T47D (cell line): ENCODE results near the gene GIT1.

Experiments
- DNase-seq, 2 experiments: peaks; one replicate each; pipeline versions ENCODE4 v3.0.0 to v3.0.0-alpha.2; 2011 to 2012; ENCODE audit warnings: low read depth in 1 of 2, low spot score in 1 of 2
- JUND ChIP-seq: IDR thresholded peaks from 2 replicates; pipeline ENCODE4 v1.6.1; 2012; ENCODE audit warnings: low read depth
- in situ Hi-C: cut with HindIII; loops from 2 replicates; pipeline ENCODE4 v1.10.0; 2016; ENCODE audit warnings: low sequenced_read_pairs, low pct_unique_long_range_greater_than_20kb

GIT1 gene

GRCh38 chr17:29613856-29614255, 24.4 kb upstream of the GIT1 start:
- TF ChIP-seq JUND: no peak
- in situ Hi-C loops: no loop called here
- DNase-seq: no peak

GRCh38 chr17:29613352-29613837, 23.9 kb upstream of the GIT1 start:
- no peak for TF ChIP-seq JUND
- in situ Hi-C loops: no loop called here
- DNase-seq: no peak

GRCh38 chr17:29612404-29613280, 23.2 kb upstream of the GIT1 start:
- no peak for DNase-seq
- in situ Hi-C loops: no loop called here
- no peak for TF ChIP-seq JUND

GRCh38 chr17:29612094-29612403, 22.6 kb upstream of the GIT1 start:
- DNase-seq: no peak
- in situ Hi-C loops: no loop called here
- no peak for TF ChIP-seq JUND

GRCh38 chr17:29611351-29612093, 22.1 kb upstream of the GIT1 start:
- in situ Hi-C loops: no loop called here

DNA sequence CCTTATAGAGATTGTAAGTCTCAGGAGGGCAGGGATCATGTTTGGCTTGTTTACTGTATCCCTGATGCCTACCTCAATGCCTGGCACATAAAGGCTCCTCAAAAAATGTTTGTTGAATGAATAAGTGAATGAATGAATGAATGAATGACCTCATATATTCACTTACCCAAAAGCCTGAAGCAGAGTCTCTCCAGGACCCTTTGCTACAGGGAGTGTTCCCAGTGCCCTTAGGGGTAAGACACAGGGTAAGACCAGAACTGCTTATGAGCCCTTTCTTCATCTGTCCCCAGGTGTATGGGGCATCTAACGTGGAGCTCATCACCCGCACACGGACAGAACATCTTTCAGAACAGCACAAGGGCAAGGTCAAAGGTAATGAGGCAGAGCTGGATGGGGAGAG, 20.9 kb upstream of the GIT1 start:
- DNase-seq: no peak
- in situ Hi-C loops: no loop called here
- no peak for TF ChIP-seq JUND

More at GRCh38 chr17:29611351-29612093, 22.1 kb upstream of the GIT1 start:
- TF ChIP-seq JUND: no peak
- no peak for DNase-seq

DNA sequence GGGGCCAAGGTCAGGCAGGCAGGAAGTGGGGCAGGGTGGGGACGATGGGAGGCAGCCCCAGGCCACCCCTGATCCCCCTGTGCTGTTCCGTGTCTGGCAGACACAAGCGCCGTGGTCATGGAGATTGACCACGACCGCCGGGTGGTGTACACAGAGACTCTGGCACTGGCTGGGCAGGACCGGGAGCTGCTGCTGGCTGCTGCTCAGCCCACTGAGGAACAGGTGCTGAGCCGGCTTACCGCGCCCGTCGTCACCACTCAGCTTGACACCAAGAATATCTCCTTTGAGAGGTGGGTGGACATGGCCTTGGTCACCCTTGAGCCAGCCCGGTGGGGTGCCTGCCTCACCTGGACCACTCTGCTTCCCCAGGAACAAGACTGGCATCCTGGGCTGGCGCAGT, 19.5 kb upstream of the GIT1 start:
- in situ Hi-C loops: no loop called here
- DNase-seq: no peak
- TF ChIP-seq JUND: no peak

- no peak for DNase-seq
- TF ChIP-seq JUND: no peak
- in situ Hi-C loops: no loop called here
These were observed 18.2 kb upstream of the GIT1 start for GRCh38 chr17:29607557-29608195.

- no peak for TF ChIP-seq JUND
- in situ Hi-C loops: no loop called here
- DNase-seq: no peak
These were observed 13.7 kb upstream of the GIT1 start for GRCh38 chr17:29603109-29603674.

DNA sequence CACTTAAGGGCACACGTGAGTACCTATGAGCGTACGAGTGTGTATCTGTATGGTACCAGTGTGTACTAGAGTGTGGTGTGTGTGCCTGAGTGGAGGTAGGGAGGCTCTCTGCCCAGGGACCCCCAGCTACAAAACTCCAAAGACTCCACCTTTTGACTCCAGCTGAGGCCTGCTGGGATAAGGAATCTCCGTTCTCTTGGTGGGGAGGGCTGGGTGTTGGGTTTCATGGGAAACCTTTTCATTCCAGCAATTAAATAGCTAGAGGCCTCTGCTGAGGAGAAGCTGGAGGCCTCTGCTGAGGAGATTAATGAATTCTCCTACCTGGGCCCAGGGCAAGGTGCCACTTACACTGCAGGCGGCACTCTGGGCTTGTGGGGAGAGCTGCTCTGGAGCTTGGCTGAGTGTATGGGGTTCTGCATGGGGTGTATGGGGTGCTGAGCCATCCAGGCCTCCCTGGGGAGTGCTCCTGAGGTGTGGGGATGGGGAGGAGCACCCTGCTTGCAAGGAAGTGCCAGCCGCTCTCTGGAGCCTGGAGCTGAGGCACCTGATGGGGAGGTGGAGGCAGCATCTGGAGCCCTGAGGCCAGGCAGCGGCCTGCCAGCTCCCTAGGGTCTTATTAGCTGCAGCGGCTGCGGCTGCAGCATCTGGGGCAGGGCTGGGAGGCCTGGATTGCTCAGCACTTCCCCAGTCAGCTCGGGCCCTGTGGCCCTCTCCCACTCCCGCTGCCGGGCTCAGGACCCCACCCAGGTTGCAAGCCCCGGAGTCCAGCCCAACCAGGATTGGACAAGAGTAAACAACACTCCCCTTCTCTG, 8.1 kb upstream of the GIT1 start:
- DNase-seq: no peak
- in situ Hi-C loops: no loop called here
- TF ChIP-seq JUND: no peak

GRCh38 chr17:29596811-29597210, 7.4 kb upstream of the GIT1 start:
- TF ChIP-seq JUND: no peak
- no peak for DNase-seq
- in situ Hi-C loops: no loop called here
